Measurements from ENCODE around the gene VSTM2L.

GRCh38 chr20:37890643-37891042 lies 12.3 kb upstream of the VSTM2L start:
- TF ChIP-seq POLR2A (IDR thresholded peaks at IDR 0.05) (no peak), CTCF (IDR thresholded peaks at IDR 0.05) (no peak)

Data from vagina (tissue), 2 donors.